NCI-H2107 treated with DMSO at 0.1 percent for 48 hours (cell line): Measurements from ENCODE around the gene PCDH9.

ENCODE experiments used
- DNase-seq: peaks from one replicate; lab custom pipeline; 2025; ENCODE audit not compliant: unreplicated experiment; lab: John Stamatoyannopoulos, UW

Gene PCDH9

DNA sequence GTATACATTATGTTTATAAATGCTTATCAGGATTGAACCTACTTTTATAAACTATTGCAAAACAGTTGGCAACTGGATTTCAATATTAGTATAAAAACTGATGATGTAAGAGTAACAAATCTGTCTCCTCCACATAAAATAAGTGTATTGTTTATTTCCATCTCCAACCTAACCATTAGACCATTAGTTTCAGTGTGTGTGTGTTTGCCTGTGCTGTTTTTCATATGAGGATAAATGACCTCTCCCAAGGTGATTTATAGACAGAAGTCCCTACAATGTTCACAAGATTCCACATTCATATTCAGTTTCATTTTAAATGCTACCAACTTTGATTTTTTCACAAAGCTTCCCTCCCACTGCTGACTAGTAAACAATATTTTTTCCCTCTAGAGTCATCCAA is 871.6 kb downstream of the PCDH9 start:
- no peak for DNase-seq

DNA sequence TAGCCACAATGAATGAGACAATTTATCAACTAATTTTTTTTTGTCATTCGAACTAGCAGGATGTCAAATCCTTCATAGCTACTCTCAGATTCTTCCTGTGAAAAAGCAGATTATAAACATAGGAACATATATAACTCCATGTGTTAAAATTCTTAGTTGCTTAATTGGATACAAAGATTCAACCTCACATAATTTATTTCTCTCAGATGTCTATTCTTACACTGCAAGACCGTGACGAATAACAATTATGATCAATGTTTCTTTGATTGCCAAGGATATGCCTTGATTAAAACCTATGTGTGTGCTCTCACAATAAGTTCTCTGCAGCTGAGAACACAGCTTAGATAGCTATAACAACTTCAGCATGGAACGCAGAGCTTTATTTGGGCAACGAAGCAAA is 872.7 kb downstream of the PCDH9 start:
- DNase-seq: no peak

DNA sequence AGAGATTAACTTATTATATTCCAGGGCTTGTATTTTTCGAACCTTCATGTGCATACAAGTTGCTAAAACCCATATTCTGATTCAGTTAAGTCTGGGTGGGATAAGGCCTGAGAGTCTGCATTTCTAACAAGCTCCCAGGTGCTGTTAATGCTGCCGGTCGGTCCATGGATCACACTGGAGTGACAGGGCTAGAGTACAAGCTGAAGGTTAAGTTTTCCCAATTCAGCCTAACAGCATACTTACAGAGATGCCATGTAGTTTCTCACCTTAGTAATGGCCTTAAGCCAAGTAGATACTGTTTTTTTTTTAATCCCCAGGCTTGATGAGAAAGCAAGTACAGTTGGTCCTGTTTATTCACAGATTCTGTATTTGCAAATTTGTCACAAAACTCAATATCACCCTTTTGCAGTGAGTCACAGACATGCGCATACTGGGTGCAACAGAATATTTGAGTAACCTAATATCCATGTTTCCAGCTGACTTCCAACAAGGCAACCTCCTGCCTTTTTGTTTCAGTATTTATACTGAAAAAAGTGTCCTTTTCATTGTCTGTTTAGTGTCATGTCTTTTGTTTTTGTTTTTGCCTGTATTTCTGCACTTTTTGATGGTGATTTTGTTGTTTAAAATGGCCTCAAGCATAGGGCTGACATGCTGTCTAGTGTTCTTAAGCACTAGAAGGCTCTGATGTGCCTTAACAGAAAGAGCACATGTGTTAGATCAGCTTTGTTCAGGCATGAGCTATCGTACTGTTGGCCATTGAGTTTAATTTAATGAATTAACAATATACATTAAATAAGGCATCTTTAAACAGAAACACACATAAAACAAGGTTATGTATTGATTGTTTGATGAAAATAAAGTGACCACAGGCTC is 875.0 kb downstream of the PCDH9 start:
- DNase-seq: no peak

DNA sequence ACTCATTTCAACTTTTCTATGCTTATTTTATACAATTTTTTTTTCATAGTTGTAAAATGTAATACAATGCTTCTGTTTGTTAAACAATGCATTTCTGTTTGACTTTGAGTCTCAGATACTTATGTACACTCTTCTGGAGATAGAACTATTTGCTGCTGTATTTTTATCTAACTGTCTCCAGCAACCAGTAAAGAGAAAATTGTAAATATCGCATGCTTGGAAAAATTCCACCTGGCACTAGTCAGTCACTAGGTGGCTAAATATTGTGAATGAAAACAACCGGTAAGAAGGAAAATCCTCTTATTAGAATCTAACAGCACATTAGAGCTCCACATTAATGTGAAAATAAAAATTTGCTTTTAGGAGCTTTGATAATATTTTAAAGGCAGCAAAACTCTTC is 876.5 kb downstream of the PCDH9 start:
- no peak for DNase-seq

DNA sequence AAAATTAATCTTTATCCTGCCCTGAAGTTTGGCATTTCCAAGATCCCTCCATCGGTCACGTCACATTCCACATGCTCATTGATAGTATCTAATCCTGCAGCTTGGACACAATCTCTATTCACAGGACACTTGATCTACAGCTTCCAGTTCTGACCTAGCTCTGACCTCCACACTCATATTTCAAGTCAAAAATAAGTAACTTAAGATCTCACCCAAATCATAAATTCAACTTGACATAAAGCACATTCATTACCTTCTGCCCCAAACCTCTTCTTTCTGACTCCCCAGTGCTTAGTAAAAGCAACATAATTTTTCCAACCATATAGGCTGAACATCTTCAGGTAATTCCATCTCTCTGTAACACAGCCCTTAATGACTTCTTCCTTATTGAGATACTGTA is 880.2 kb downstream of the PCDH9 start:
- DNase-seq: no peak

DNA sequence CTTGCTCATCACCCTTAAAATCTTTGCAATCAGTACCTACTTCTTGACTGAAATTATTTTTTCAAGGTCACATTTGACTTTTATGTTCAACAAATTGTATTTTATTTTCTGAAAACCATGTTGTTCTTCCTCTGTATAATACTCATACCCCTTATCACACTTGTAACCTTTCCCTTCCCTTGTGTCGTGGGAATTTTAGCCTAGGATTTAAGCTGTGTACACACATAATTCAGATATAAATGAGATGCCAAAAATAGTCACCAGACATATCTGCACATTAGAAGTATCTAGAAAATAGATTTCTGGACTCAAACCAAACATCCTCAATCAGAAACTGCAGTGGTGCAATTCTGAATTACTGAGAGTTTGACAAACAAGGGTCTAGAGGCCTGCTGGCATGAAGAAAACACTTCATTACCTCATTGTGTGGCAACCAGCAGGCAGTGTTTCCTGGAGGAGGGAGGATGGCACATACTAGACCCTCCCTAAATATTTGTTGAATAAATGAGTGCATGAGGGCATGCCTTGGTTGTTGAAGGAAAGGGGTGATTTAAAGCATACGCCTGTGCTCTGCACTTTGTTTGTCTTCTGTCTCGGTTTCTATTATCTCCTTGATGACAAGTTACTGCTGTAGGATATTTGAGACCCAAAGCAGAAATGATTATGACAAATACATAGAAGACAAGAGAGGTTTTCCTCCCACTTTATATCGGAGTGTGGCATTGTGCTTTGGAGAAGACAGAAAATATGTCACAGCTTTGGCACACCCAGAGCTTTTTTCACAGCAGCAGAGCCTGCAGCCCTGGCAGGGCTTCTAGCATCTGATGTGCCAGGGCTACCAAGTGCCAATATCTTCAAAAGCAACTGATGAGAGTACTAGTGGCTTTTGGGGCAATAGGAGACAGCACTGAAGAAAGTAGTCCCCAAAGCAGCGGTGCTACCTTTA is 881.1 kb downstream of the PCDH9 start:
- DNase-seq: no peak

DNA sequence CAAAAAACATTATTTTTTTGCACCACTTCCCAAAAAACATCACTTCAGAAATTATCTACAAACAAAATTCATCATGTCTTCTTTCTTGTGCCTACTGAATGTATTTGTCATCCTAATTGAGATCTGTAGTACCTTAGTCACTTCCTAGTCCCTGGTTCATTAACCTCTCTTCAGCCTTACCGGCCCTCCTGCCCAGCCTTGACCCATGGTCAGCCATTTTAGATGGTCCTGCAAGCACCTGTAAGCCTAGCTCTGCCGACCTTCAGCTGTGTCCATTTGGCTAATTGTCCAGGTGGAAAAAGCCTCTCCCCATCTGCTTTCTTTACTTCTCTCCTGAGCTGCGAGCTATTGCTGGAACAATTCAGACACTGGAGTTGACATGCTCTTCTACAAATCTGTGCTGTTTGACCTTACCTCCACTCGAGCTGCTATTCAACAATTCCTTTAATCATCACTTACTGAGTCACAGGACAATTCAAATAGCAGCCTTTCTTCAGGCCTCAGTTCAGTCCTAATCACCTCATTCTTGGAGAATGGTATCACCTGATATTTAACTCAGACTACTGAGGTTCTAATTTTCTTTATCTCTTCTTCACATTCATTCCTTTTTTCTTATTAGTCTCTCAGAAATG is 882.5 kb downstream of the PCDH9 start:
- no peak for DNase-seq

DNA sequence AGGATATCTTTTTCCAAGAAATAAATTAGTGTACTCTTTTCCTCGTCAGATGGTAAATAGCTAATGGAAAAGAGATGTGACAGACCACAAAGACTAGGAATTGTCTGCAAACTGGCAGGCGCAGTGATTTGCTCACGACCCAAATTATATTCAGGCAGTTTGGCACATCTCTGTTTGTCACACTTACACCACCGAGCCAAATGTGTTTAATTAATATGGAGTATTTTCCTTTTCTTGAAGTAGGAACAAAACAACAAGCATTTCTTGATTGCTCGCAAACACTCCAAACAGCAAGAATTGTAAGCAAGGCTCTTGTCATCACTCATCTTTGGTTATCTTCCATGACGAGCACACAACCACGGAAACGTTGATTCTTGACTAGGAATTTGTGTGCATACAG is 884.2 kb downstream of the PCDH9 start:
- no peak for DNase-seq

DNA sequence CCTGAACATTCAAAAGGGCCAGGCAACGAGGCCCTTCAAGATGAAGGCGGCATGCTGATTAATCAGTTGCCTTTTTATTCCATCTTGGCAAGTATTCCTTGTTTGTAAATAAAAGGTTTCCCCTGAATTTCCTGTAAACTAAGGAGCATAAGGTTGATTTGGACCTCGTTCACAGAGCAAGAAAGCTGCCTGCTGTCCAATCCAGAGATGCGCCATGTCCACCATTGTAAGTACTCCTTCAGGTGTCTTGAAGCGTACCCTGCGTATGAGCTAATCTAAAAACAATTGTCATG is 884.7 kb downstream of the PCDH9 start:
- DNase-seq: no peak

DNA sequence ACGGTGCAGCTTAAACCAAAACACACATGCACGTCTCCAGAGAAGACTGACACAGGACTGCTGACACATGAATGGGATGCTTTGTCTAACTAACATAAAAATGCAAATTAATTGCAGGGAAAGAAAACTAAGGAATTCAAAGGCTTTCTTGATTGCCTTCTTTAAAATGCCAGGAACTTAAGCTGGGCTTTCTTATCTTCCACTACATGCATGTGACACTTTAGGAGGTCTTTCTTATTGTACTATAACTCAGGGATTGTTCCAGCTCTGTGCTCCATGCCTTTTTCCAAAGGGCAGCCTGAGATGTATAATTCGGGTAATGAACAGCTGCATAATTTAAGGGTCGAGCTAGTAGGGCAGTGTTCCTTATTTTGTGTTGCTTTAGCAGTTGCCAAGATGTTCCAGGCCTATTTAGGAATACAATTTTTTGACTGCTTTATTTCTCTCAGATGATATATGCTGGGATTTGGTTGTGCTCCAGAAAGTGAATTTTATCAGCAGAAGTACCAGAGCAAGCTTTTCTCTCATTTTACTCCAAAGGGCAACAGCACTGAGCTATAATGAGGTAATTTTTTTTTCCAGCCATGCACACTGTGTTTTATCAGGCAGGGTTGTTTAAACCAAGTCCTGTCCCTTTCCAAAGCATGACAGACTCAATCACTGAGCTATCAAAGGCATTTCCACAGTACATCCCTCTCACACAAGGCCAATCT is 885.2 kb downstream of the PCDH9 start:
- no peak for DNase-seq

DNA sequence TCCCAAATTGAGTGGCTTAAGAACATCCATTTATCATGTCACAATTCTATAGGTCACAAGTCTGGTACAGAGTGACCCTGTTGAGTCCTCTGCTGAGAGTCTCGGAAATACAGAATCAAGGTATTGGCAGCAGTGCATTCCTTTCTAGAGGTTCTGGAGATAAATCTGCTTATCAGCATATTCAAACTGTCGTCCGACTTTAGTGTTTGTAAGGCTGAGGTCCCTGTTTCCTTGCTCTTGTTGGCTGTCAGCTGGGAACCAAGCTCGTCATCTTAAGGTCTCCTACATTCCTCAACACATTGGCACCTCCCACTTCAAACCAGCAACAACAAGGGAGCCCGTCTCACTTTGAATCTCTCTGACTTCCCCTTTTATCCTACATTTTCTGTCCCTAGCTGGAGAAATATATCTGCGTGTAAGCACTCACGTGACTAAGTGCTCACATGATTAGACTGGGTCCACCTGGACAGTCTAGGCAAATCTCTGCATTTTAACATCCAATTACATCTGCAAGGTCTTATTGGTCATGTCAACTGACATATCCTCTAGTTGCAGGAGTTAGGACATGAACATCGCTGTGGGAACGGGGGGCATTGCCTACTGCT is 886.8 kb downstream of the PCDH9 start:
- no peak for DNase-seq

DNA sequence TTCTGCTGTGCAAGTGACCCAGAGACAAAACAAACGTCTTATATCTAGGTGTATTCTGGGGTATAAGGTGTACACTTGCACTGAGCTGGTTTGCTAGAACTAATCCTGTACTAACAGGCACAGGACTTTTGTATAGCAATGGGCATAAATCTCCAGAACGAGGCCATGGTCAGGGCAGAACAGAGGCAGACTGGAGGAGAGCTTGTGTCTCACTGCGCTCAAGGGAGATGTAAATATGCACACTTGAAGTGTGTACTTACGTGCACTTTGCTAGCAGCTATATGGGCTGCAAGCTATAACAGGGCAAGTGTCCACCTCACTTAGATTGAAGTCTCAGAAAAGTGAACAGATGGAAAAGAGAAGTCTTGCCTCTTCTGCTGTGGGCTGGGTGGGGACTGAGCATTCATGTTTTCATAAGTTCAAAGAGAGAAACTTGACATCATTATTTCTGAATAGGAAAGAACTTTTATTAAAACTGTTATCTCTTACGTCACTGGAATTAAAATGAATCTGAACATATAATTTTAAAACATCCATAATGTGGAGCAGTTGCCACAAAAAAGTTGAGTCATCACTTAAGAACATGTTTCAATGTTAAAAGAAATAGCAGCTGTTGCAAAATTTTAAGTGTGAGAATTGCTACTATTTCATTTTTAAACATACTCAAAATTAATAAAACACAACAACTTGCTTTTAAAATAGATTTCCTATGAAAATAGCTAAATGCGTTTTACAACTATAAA is 888.3 kb downstream of the PCDH9 start:
- no peak for DNase-seq

DNA sequence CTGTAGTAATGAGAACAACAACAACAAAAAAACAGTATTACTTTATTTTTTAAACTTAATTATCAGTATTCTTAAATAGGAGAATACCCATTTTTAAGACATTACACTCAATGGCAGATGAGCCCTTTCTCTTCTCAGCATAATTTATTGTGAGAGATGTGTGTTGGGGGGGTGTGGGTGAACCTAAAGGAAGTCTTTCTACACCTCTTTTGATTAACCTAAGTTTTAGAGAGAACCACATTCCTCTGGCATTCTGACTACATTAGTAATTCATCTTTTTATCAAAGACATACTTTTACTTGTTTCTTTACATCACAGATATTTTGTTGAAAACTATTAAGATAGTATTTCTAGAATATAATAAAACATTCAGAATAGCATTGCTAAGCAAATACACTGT is 890.9 kb downstream of the PCDH9 start:
- no peak for DNase-seq

DNA sequence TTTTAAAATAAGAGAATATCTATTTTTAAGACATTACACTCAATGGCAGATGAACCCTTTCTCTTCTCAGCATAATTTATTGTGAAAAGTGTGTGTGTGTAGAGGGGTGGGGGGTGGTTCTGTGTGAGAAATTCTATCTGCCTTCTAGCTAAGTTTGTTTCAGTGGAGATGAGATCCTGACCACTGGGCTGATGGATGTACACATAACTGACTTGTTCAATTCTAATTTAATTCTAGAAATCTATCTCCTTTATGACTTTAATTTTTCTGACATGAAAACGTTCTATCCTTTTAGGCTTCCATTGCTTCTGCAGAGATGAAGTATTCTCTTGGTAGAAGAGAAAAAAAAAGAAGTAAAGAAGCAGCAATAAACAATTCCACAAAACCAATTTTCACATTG is 891.6 kb downstream of the PCDH9 start:
- DNase-seq: no peak

DNA sequence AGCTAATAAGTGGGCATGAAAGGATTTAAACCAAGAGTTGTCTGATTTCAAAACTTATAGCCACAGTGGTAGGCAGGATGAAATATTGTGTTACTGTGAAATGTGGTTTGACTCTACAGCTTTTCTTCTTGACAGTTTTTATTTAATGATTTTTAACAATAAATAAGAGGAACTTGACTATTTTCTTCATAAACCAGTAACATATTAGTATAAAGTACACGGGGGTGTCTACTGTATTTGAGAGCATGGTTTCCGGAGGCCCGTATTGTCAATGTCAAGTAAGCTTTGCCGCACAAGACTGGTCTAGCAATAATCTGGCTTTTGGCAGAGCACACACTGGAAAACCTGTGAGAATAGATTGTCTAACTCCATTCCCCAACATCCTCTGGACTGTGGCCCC is 894.5 kb downstream of the PCDH9 start:
- no peak for DNase-seq

DNA sequence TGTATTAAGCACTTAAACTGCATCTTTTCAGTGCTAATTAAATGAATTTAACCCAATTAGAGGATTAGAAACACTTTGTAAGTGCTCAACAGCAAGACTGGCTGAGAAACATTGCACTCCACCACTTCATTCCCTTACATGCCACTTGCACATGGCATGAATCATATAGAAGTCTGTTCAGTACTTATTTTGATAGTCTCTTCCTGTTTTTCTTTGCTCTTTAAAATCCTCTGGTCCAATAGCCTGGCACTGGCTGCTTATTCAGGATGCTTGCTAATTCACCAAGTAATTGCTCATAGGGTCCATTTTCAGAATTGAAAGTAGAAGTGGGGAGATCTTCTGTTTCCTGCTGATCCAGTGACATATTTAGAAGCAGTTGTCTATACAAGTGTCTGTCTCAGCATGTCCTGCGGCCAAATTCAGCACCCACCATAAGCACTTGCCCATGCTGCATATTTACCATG is 900.1 kb downstream of the PCDH9 start:
- DNase-seq: no peak

DNA sequence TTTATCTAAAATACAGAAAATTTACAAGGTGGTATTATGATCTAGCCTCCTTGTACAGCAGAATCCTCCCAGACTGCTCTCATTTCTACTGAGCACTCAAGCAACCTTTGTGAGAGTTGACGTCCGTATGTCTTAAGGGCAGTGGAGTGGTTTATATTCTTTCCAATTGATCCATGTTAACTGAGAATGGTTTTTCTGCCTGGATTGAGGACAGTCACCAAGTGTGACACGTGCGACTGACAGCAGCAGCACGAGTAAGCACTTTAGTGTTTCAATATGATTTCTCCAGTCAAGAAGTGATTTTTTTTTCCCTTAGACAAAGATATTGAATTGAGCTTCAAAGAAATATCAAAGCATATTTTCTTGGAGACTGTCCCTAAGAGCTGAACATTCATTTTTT is 901.7 kb downstream of the PCDH9 start:
- no peak for DNase-seq

DNA sequence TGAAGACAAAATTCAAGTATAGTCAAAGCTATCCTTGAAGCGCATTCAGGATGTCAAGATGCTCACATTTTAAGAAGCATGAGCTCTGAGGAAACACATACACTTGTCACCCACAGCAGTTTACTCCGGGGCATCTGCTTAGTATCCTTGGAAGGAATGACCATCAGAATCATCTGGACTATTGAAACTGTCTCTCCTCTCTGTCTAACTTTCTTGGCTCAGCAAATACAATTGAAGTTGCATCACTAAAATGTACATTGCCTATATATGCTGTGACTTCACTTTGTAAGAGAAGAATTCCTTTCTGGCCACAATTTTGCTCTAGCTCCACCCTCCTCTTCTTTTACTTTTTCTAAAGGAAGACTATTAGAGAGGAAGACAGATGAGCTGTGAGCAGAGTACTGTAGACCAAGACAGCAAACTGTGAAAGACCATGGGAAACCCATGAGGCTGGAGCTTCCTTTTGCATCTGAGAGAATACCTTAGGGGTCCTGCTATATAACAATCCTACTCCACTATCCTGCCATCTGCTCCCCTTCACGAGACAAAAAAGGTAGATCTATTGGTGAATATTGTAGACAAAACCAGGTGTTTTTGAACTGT is 906.3 kb downstream of the PCDH9 start:
- no peak for DNase-seq

DNA sequence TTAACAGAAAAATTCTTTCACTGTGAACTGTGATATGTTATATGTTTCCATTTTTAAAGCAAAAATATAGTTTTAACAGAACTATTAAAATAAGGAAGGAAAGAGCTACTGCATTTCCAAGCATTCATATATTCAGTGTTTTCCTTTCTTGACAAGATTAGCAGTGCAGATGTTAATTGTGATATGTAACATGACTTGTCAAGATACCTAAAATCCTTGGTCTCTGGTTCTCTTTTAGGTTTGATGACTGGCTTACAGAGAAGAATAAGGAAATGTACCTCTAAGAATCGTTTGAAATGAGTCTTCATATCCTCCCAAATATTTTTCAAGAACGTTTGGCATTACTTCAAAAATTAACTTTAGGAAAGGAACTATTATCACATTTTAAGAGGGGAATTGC is 907.2 kb downstream of the PCDH9 start:
- no peak for DNase-seq
